GM18511 (cell line): ENCODE results near the gene PLA2G4F.
"Not testable (repeated sequence)": the region's sequence is repeated elsewhere in the genome, so short reads cannot be mapped to it uniquely, and the experiment has no call there.

Source experiments
- ATAC-seq: cut with Tn5 transposase; IDR thresholded peaks from one replicate; pipeline ENCODE4 v1.9.1; 2021; ENCODE audit warnings: mild to moderate bottlenecking, moderate library complexity; ENCODE audit not compliant: unreplicated experiment

The PLA2G4F gene

DNA sequence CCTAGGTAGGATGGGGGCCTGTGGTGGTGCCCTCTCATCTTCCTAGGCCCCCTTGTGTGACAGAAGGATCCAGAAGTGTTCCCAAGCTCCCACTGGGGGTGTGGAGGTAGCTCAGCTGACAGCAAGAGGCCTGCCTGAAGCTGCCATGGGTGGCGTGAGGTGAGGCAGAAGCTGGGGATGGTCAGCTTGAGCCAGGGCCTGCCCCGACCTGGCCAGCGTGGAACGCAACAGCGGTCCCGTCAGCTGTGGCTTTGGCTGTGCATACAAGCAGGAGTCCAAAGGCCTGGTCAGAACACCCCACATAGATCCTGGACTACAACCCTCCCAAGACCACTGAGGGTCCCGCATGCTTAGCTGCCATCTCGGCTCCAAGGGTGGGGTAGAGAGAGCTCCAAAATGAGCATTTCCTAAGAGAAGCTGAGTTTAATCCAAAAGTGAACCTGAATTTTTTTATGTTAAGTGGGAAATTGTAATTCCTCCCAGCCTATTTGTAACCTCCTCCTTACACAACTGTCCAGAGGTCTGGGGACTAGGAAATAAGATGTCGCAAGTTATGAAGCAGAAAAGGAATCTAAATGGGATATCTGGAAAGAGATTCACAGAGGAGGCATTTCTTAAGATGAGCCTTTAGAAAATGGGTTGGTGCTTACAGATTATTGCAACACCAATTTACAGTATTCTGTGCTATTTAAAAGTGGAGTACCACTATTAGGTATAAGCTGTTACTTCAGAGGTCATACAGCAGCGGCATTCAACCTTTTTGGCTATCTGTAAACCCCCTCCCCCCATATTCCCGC, 52.1 kb downstream of the PLA2G4F start:
- no peak for ATAC-seq

DNA sequence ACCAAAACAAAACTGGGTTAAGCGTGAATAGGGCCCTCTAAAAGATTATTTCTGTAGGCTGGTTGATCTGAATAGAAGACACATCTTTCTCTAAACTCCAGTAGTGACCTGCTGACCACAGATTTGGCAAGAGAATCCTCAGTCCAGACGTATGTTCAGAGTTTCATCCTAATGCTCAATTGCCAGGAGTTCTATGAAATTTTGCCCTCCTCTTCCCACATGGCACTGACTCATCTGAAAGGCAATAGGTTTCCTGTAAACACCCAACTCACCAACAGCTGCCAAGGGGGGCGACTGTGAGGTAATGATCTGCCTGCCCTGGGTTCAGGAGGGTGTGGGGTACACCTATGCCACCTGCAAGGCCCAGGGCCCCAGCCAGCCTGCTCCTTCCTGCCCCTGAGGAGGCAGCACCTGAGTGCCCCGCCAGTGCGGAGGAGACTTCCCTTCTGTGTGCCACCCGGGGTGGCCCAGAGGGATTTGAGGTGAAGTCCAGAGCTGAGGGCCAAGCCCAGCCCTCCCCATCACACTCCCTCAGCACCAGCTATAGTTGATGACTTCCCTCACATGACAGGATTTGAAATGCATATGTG, 53.7 kb downstream of the PLA2G4F start:
- ATAC-seq, result no peak

DNA sequence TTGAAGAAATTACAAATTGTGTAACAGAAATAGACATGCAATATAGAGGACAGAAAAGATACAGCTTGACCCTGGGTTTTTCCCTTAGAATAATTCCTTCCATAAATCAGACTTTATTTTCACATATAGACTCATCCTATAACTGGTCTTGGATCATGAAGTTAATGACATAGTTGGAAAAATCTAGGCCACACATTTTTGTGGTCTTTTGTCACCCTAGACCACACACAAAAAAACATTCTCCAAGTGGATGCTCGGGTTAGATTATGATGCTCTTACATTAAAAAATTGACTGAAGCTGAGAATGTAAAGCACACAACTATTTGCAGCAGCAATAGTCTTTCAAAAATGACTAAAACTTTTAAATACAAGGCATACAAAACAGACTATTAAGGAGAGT, 54.6 kb downstream of the PLA2G4F start:
- ATAC-seq, result no peak

DNA sequence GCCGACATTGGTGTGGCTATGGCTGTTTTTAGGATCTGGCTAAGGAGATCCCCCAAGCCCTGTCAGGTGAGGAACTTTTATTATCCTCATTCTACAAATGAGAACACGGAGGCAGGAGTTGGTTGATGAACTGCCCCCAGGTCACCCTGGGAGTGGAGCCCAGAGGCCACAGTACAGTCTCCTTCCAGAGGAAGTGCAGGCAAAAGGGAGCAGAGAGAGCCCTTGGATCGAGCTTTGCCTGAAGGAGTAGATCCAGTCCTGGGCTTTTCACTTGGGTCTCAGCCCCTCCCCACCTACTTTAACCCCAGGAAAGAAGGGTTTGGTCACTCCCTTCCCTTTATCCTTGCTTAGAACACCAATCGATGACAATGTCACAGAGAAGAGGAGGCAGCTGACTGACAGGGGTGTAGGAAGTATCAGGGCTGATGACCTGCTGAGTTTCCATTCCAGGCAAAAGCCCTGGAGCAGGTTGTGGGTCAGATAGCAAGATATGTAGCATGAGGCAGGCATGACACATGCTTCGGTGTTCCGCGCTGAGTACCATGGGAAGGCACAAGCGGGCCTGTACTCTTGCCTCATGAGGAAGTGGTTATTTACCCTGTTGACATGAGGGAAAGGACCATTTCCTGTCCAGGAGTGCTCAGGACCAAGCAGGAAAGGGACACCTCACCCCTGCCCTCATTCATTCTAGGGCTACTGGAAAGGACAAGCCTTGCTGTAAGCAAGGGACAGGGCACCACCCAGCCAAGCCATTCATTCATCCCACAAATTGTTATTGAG, 56.2 kb downstream of the PLA2G4F start:
- no peak for ATAC-seq

DNA sequence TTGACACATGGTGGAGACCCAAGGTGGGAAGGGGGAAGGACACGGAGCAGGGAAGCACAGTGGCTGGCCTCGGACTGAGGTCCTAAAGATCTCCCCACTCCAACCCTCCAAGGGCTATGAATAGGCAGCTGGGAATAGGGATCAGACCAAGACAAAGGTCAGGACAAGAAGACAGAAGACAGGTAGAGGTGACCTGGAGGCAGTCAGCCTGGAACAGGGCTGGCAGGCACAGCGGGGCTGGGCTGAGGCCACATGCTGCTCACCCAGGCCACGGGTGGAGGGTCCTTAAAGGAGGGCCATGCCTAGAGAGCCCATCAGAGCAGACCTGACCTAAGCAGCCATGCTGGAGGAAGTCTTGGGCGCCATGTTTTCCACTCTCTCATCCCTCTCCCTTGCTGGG, 59.4 kb downstream of the PLA2G4F start:
- ATAC-seq, result no peak

DNA sequence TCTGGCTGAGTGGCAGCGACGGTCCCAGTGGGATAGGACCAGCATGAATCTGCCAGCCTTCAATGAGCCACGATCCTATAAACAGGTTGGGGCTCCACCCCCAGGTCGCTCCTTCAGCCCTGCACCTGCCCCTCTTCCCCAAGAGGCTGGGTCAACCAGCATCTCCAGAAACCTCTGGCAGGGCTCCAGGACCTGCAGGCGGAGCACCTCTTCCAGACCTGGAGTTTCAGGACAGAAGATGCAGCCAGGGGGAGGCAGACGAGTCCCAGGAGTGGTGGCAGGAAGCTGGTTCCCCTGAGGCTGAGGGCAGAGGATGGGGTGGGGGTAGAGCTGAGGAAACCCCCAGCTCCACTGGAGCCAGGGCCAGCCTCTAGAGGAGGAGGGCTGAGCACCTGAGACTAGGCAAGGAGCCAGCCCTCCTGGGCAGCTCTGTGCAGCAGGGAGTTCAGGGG, 61.9 kb downstream of the PLA2G4F start, which contains the start of gene PLA2G4D:
TSS of gene PLA2G4D (minus strand) at position 51 of the 452 bp plus-strand sequence. CDS start 103 bp downstream, outside the sequence.
- no peak for ATAC-seq

DNA sequence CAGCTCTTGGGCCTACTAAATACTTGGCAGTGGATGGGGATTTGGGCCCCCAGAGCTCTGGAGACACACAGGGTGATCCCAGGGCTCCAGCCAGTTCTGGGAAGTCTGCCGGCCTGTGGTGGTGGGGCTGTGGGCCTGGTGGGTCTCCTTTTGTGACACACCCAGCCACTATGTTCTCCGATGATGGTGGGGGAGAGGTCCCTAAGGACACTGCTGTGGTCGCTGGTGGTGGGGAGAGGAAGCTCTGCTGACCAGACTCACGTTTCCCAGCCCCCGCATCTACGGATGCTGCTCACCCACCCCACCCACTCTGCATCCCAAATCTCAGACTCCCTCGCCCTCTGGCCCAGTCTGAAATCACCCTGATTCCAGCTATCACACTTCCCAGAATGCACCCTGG, 62.5 kb downstream of the PLA2G4F start:
- no peak for ATAC-seq

DNA sequence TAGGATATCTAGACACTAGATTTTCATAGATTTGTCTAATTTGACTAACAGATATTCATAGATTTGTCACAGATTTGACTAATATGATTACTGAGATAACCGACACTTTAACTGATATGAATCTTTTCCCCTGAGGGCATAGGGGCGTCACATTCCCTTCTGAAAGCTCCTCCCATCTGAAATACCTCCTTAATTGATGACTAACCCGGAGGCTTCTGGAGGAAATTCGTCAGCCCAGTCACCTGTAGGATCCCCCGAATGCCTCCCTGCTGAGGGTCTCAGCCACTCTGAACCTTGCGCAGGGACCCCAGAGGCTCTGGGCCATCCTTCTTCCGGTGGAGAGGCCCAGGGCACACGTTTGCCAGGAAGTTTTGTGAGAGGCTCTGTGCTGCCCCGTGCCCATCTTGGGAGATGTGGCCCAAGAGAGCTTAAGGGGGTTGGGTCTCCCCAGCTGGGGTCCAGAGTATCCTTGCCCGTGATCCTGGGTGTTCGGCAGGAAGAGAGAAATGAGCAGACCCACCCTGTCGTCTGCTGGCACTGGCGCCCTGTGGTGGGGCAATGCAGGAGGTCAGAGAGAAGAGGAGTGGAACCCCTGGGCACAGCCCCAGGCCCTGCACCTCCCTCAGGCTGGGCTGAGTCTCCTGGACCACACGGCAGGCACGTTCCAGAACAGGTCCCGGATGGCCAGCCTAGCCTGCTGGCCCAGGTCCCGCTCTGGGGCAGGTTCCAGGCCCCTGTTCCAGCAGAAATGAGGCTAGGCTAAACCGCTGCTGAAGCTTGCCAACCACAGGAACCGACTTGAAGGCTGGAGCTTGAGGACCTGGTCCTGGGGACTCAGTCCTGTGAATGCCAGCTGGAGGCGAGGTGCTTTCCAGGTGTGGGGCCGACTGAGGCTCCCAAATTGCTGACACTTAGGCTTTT, 63.8 kb downstream of the PLA2G4F start:
- no peak for ATAC-seq

DNA sequence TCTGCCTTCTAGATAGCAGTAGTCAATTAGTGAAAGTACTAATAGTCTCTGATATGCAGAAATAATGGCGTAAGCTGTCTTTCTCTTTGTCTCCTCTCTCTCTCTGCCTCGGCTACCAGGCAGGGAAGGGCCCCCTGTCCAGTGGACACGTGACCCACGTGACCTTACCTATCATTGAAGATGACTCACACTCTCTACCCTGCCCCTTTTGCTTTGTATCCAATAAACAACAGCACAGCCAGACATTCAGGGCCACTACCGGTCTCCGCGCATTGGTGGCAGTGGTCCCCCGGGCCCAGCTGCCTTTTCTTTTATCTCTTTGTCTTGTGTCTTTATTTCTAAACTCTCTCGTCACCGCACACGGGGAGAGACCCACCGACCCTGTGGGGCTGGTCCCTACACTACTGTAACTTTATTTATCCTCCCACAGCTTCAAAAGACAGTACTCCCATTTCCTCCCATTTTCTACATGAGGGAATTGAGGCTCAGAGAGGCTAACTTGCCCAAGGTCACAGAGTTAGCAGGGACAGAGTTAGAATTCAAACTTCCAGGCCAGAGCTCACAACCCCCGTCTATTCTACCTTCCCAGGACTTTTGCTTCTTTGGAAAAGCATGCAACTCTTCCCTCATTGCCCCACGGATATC, 64.6 kb downstream of the PLA2G4F start:
- not testable (repeated sequence) for ATAC-seq

DNA sequence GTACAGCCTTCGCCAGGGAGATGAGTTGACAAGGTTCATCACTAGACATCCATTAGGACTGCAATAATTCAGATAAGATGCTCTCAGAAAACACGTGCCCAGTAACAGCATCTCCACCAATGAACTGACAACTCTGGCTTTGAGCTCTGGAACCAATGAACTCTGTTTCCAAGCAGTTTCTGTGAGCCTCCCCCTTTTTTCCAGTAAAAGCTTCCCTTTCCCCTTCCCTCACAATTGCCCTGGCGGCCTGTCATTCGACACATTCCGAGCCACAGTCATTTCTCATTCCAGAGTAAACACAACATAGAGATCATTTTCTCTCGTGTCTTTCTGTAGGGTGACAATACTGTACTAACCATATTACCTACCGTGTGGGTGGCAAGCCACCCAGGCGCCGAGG, 65.7 kb downstream of the PLA2G4F start:
- ATAC-seq, result no peak

DNA sequence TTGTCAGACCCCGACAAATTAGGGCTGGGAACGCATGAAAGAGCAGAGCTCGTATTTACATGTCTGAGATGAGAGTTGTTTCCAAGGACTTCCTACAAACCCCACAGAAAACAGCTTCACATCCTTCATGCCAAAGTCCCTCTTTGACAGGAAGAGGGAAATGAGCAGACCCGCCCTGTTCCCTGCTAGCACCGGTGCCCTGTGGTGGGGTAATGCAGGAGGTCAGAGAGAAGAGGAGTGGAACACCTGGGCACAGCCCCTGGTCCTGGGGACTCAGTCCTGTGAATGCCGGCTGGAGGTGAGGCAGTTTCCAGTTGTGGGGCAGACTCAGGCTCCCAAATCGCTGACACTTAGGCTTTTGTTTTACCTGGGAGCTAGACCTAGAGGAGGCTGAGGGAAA, 66.1 kb downstream of the PLA2G4F start:
- no peak for ATAC-seq

DNA sequence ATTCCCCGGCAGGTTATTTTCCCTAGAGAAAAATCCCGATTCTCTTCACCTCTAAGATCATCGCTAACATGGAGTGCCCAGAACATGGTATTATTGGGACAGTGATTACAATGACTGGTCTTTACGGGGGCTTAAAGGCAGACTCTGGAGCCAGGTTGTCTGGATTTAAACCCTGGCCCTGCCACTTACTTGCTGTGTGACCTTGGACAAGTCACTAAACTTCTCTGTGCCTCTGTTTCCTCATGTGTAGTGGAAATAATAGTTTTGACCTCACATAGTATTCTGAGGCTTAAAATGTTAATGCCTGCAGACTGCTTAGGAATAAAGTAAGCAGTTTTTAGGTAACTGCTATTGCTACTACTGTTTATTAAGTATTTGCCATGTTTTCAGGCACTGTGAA, 66.5 kb downstream of the PLA2G4F start:
- no peak for ATAC-seq
